Activated naive CD4-positive, alpha-beta T cell treated with anti-CD3 and anti-CD28 coated beads, Interleukin-2, amount 50 U/mL, for 16 hours (primary cell): ENCODE results near the gene CDCP2.
"Not testable (repeated sequence)": the region's sequence is repeated elsewhere in the genome, so short reads cannot be mapped to it uniquely, and the experiment has no call there.

Source experiments
- DNase-seq: peaks from one replicate; pipeline ENCODE4 v3.0.0-alpha.2; 2020

Gene CDCP2

GRCh38 chr1:54114001-54114400 is 38.8 kb downstream of the CDCP2 start:
- DNase-seq, result no peak

GRCh38 chr1:54112705-54113368 is 40.0 kb downstream of the CDCP2 start:
- DNase-seq, result no peak

GRCh38 chr1:54112027-54112426 is 40.8 kb downstream of the CDCP2 start:
- DNase-seq, result no peak

- DNase-seq, result no peak
Measured at GRCh38 chr1:54111624-54112023, 41.2 kb downstream of the CDCP2 start.

- DNase-seq, result no peak
Measured at GRCh38 chr1:54110996-54111395, 41.8 kb downstream of the CDCP2 start.

GRCh38 chr1:54109129-54110090 is 43.4 kb downstream of the CDCP2 start:
- DNase-seq, result no peak

- DNase-seq, result no peak
Measured at GRCh38 chr1:54108156-54108555, 44.6 kb downstream of the CDCP2 start.

- DNase-seq, result no peak
Measured at GRCh38 chr1:54107131-54107530, 45.7 kb downstream of the CDCP2 start.

- no peak for DNase-seq
Measured at GRCh38 chr1:54105736-54106269, 47.0 kb downstream of the CDCP2 start.

- DNase-seq, result no peak
Measured at GRCh38 chr1:54105080-54105479, 47.7 kb downstream of the CDCP2 start.

- not testable (repeated sequence) for DNase-seq
Measured at GRCh38 chr1:54104613-54105012, 48.2 kb downstream of the CDCP2 start.

- no peak for DNase-seq
Measured at GRCh38 chr1:54103414-54103813, 49.4 kb downstream of the CDCP2 start.

GRCh38 chr1:54100500-54100899 is 52.3 kb downstream of the CDCP2 start:
- no peak for DNase-seq

- no peak for DNase-seq
Measured at GRCh38 chr1:54099061-54099610, 53.7 kb downstream of the CDCP2 start.

GRCh38 chr1:54096877-54097240 is 55.9 kb downstream of the CDCP2 start:
- DNase-seq, result no peak

GRCh38 chr1:54096227-54096876 is 56.4 kb downstream of the CDCP2 start:
- no peak for DNase-seq

GRCh38 chr1:54095546-54096226 is 57.1 kb downstream of the CDCP2 start:
- DNase-seq, result no peak

GRCh38 chr1:54094730-54095105 is 58.1 kb downstream of the CDCP2 start:
- not testable (repeated sequence) for DNase-seq

- DNase-seq, result no peak
Measured at GRCh38 chr1:54094001-54094729, 58.6 kb downstream of the CDCP2 start.

- DNase-seq, result no peak
Measured at GRCh38 chr1:54091666-54092065, 61.1 kb downstream of the CDCP2 start.

GRCh38 chr1:54088385-54088784 is 64.4 kb downstream of the CDCP2 start:
- no peak for DNase-seq

GRCh38 chr1:54086754-54087153 is 66.0 kb downstream of the CDCP2 start:
- DNase-seq, result no peak
